WTC11 (cell line): ENCODE results near the gene HIF3A. TPM values are rescaled to one million over a fixed set of nuclear protein-coding genes. Genes with fewer than 3 reads are reported as not detected.

ENCODE experiments used
- ATAC-seq: fragments of 200-7000 bp; cut with Tn5 transposase; 2 replicates; pipeline ENCODE4 v1.10.0; 2021; ENCODE audit warnings: mild to moderate bottlenecking, moderate library complexity
- CTCF ChIA-PET: fragments of 300-600 bp; sonication (Branson Sonifier 250); formaldehyde crosslinking; loops from one replicate; lab custom pipeline; 2021; ENCODE audit warnings: antibody characterized with exemption; lab: Charles Lee
- POLR2A ChIA-PET: fragments of 350-600 bp; sonication (Branson Sonifier 250); formaldehyde crosslinking; loops from one replicate; lab custom pipeline; 2021; ENCODE audit warnings: antibody characterized with exemption; lab: Charles Lee
- DNase-seq: peaks from one replicate; pipeline ENCODE4 v3.0.0; 2021; ENCODE audit warnings: low spot score
- H3K27ac Mint-ChIP-seq: 2 replicates; pipeline ENCODE4 v1.8.0; 2021; ENCODE audit warnings: mixed read lengths
- H3K27me3 Mint-ChIP-seq: 2 replicates; pipeline ENCODE4 v1.8.0; 2021; ENCODE audit warnings: low read depth, mild to moderate bottlenecking, moderate library complexity, mixed read lengths
- H3K36me3 Mint-ChIP-seq: 2 replicates; pipeline ENCODE4 v1.8.0; 2021; ENCODE audit warnings: mixed read lengths
- H3K4me1 Mint-ChIP-seq: 2 replicates; pipeline ENCODE4 v1.8.0; 2022; ENCODE audit warnings: mixed read lengths
- H3K4me3 Mint-ChIP-seq: 2 replicates; pipeline ENCODE4 v1.8.0; 2021; ENCODE audit warnings: mild to moderate bottlenecking, moderate library complexity, mixed read lengths
- H3K9me3 Mint-ChIP-seq: 2 replicates; pipeline ENCODE4 v1.8.0; 2021; ENCODE audit warnings: mixed read lengths
- ARID4B ChIP-seq: sonication (generic); formaldehyde crosslinking; IDR thresholded peaks from 2 replicates; pipeline ENCODE4 v1.8.0; 2023; ENCODE audit warnings: missing genetic modification reagents, mild to moderate bottlenecking, borderline replicate concordance
- E2F1 ChIP-seq: sonication (generic); formaldehyde crosslinking; IDR thresholded peaks from 2 replicates; pipeline ENCODE4 v1.8.0; 2022; ENCODE audit warnings: mild to moderate bottlenecking, missing genetic modification reagents
- E2F4 ChIP-seq: sonication (generic); formaldehyde crosslinking; IDR thresholded peaks from 2 replicates; pipeline ENCODE4 v1.8.1; 2022; ENCODE audit warnings: low read depth, mild to moderate bottlenecking, moderate library complexity, missing genetic modification reagents, borderline replicate concordance
- JAZF1 ChIP-seq: fragments of 250-450 bp; sonication (Bioruptor Pico); IDR thresholded peaks from 2 replicates; pipeline ENCODE4 v1.9.0; 2021; ENCODE audit warnings: moderate library complexity, mild to moderate bottlenecking, inconsistent platforms
- NR1H2 ChIP-seq: sonication (generic); formaldehyde crosslinking; IDR thresholded peaks from 2 replicates; pipeline ENCODE4 v1.9.0; 2021; ENCODE audit warnings: mild to moderate bottlenecking, moderate library complexity, missing genetic modification reagents
- NR3C1 ChIP-seq: sonication (generic); formaldehyde crosslinking; conservative IDR thresholded peaks from 2 replicates; pipeline ENCODE4 v1.8.1; 2023; ENCODE audit warnings: low read depth, mild to moderate bottlenecking, missing genetic modification reagents
- PRRX2 ChIP-seq: fragments of 250-450 bp; sonication (Bioruptor Pico); IDR thresholded peaks from 2 replicates; pipeline ENCODE4 v1.8.0; 2021; ENCODE audit warnings: mild to moderate bottlenecking
- STAT6 ChIP-seq: sonication (generic); formaldehyde crosslinking; conservative IDR thresholded peaks from 2 replicates; pipeline ENCODE4 v1.8.1; 2023; ENCODE audit warnings: mild to moderate bottlenecking, low read depth, missing genetic modification reagents, moderate library complexity
- TEAD1 ChIP-seq: sonication (generic); formaldehyde crosslinking; IDR thresholded peaks from 2 replicates; pipeline ENCODE4 v1.8.0; 2022; ENCODE audit warnings: mild to moderate bottlenecking, missing genetic modification reagents
- ZNF121 ChIP-seq: sonication (generic); formaldehyde crosslinking; IDR thresholded peaks from 2 replicates; pipeline ENCODE4 v1.8.0; 2023; ENCODE audit warnings: missing genetic modification reagents
- ZNF219 ChIP-seq: sonication (generic); formaldehyde crosslinking; IDR thresholded peaks from 2 replicates; pipeline ENCODE4 v1.8.0; 2023; ENCODE audit warnings: missing genetic modification reagents, mild to moderate bottlenecking, borderline replicate concordance
- ZNF281 ChIP-seq: sonication (generic); formaldehyde crosslinking; IDR thresholded peaks from 2 replicates; pipeline ENCODE4 v1.8.0; 2023; ENCODE audit warnings: mild to moderate bottlenecking, missing genetic modification reagents
- ZNF423 ChIP-seq: fragments of 250-450 bp; sonication (Bioruptor Pico); IDR thresholded peaks from 2 replicates; pipeline ENCODE4 v2.1.2; 2022; ENCODE audit warnings: mild to moderate bottlenecking, moderate library complexity
- total RNA-seq: library from RNA; stranded (reverse); gene quantifications from 3 replicates; pipeline ENCODE4 v1.2.3, GENCODE V29; 2021
- TF ChIP-seq, protein P1 (sequence below): fragments of 250-450 bp; sonication (Bioruptor Pico); IDR thresholded peaks from 2 replicates; pipeline ENCODE4 v1.9.0; 2021; ENCODE audit warnings: mild to moderate bottlenecking
- TF ChIP-seq, protein P2 (sequence below): sonication (generic); formaldehyde crosslinking; IDR thresholded peaks from 2 replicates; pipeline ENCODE4 v1.8.1; 2022; ENCODE audit warnings: mild to moderate bottlenecking, moderate library complexity, missing genetic modification reagents
- TF ChIP-seq, protein P3 (sequence below): sonication (generic); formaldehyde crosslinking; IDR thresholded peaks from 2 replicates; pipeline ENCODE4 v1.8.0; 2022; ENCODE audit warnings: mild to moderate bottlenecking, missing genetic modification reagents

The HIF3A gene
- total RNA-seq, 1 experiment from 2014 or later, result 31.8 TPM

GRCh38 chr19:46308510-46308909 is 11.7 kb downstream of the HIF3A start (continued):
- no peak for TF ChIP-seq ARID4B (CRISPR knock-in tag)
- TF ChIP-seq PRRX2 (CRISPR knock-in tag), result no peak
- TF ChIP-seq, all 79 proteins: peak for 0

- H3K9me3 Mint-ChIP-seq, result peaks cover 21% of the 10 kb centered on the region
- TF ChIP-seq NR3C1 (no peak), ZNF219 (CRISPR knock-in tag) (no peak), JAZF1 (CRISPR knock-in tag) (no peak), ZNF281 (CRISPR knock-in tag) (no peak), STAT6 (CRISPR knock-in tag) (no peak), ZNF121 (CRISPR knock-in tag) (no peak), TEAD1 (CRISPR knock-in tag) (no peak), ZNF423 (CRISPR knock-in tag) (no peak), E2F1 (CRISPR knock-in tag) (no peak), NR1H2 (no peak), E2F4 (CRISPR knock-in tag) (no peak)
- TF ChIP-seq, protein P1, sequence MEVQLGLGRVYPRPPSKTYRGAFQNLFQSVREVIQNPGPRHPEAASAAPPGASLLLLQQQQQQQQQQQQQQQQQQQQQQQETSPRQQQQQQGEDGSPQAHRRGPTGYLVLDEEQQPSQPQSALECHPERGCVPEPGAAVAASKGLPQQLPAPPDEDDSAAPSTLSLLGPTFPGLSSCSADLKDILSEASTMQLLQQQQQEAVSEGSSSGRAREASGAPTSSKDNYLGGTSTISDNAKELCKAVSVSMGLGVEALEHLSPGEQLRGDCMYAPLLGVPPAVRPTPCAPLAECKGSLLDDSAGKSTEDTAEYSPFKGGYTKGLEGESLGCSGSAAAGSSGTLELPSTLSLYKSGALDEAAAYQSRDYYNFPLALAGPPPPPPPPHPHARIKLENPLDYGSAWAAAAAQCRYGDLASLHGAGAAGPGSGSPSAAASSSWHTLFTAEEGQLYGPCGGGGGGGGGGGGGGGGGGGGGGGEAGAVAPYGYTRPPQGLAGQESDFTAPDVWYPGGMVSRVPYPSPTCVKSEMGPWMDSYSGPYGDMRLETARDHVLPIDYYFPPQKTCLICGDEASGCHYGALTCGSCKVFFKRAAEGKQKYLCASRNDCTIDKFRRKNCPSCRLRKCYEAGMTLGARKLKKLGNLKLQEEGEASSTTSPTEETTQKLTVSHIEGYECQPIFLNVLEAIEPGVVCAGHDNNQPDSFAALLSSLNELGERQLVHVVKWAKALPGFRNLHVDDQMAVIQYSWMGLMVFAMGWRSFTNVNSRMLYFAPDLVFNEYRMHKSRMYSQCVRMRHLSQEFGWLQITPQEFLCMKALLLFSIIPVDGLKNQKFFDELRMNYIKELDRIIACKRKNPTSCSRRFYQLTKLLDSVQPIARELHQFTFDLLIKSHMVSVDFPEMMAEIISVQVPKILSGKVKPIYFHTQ (CRISPR knock-in tag), result no peak
- TF ChIP-seq, protein P2, sequence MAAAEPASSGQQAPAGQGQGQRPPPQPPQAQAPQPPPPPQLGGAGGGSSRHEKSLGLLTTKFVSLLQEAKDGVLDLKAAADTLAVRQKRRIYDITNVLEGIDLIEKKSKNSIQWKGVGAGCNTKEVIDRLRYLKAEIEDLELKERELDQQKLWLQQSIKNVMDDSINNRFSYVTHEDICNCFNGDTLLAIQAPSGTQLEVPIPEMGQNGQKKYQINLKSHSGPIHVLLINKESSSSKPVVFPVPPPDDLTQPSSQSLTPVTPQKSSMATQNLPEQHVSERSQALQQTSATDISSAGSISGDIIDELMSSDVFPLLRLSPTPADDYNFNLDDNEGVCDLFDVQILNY (CRISPR knock-in tag), result no peak
- TF ChIP-seq, protein P3, sequence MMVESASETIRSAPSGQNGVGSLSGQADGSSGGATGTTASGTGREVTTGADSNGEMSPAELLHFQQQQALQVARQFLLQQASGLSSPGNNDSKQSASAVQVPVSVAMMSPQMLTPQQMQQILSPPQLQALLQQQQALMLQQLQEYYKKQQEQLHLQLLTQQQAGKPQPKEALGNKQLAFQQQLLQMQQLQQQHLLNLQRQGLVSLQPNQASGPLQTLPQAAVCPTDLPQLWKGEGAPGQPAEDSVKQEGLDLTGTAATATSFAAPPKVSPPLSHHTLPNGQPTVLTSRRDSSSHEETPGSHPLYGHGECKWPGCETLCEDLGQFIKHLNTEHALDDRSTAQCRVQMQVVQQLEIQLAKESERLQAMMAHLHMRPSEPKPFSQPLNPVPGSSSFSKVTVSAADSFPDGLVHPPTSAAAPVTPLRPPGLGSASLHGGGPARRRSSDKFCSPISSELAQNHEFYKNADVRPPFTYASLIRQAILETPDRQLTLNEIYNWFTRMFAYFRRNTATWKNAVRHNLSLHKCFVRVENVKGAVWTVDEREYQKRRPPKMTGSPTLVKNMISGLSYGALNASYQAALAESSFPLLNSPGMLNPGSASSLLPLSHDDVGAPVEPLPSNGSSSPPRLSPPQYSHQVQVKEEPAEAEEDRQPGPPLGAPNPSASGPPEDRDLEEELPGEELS (CRISPR knock-in tag), result no peak
These were observed 12.2 kb downstream of the HIF3A start for GRCh38 chr19:46309056-46309455.

More at GRCh38 chr19:46309056-46309455, 12.2 kb downstream of the HIF3A start:
- no peak for DNase-seq
- Mint-ChIP-seq H3K27me3 (no peaks in the 10 kb centered on the region), H3K4me3 (no peak overlapping the region), H3K4me1 (peaks cover 4% of the 10 kb centered on the region), H3K27ac (no peak overlapping the region), H3K36me3 (peaks cover 62% of the 10 kb centered on the region)
- CTCF ChIA-PET, result no interaction called here
- no peak for ATAC-seq
- POLR2A ChIA-PET, result no interaction called here
